Dendritic cell treated with granulocyte-macrophage colony-stimulating factor and Interleukin-4, amounts not matched to agents 40 ng/mL and 50 ng/mL, for 4 days (primary cell): ENCODE data around the gene OTOGL.

Experiments used
- H3K27ac Mint-ChIP-seq: one replicate; pipeline ENCODE4 v1.8.0; 2022; ENCODE audit warnings: mild to moderate bottlenecking, mixed read lengths
- H3K27me3 Mint-ChIP-seq: one replicate; pipeline ENCODE4 v1.8.0; 2022; ENCODE audit warnings: mild to moderate bottlenecking, mixed read lengths
- H3K36me3 Mint-ChIP-seq: one replicate; pipeline ENCODE4 v1.8.0; 2022; ENCODE audit warnings: low read depth, mixed read lengths
- H3K4me1 Mint-ChIP-seq: one replicate; pipeline ENCODE4 v1.8.0; 2022; ENCODE audit warnings: low read depth, mixed read lengths
- H3K4me3 Mint-ChIP-seq: one replicate; pipeline ENCODE4 v1.8.0; 2022; ENCODE audit warnings: mild to moderate bottlenecking, moderate library complexity, mixed read lengths
- H3K9me3 Mint-ChIP-seq: one replicate; pipeline ENCODE4 v1.8.0; 2022; ENCODE audit warnings: mixed read lengths
- intact Hi-C: fragments of 100-400 bp; cut with micrococcal nuclease; formaldehyde crosslinking; loops from one replicate; pipeline ENCODE4 v1.15.0; 2022

OTOGL gene

DNA sequence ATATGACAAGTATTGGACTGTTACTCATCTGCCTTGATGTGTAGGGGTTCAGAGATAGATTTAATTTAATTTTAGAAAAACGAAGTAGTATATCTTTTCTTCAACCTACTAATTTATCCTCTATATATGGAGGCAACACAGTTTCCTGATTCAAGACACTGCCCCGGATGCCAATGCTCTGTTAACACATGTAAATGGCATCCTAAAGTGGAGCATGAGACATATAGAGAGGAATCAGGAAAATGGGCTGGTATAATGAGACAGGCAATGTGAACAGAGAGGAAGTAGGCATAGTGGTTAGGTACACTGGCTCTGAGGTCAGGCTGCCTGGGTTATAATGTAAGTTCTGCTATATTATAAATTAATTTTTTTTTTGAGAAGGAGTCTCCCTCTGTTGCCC, 85.6 kb downstream of the OTOGL start:
- H3K4me3 Mint-ChIP-seq, result no peak overlapping the region
- intact Hi-C loops, result loop anchor here (10.0 kb wide), 1 partner anchor 390 kb away; no protein-coding TSS in a partner anchor
- H3K27me3 Mint-ChIP-seq, result no peaks in the 10 kb centered on the region
- H3K4me1 Mint-ChIP-seq, result no peaks in the 10 kb centered on the region
- no peak overlapping the region for H3K27ac Mint-ChIP-seq
- H3K9me3 Mint-ChIP-seq, result no peaks in the 10 kb centered on the region
- no peaks in the 10 kb centered on the region for H3K36me3 Mint-ChIP-seq

DNA sequence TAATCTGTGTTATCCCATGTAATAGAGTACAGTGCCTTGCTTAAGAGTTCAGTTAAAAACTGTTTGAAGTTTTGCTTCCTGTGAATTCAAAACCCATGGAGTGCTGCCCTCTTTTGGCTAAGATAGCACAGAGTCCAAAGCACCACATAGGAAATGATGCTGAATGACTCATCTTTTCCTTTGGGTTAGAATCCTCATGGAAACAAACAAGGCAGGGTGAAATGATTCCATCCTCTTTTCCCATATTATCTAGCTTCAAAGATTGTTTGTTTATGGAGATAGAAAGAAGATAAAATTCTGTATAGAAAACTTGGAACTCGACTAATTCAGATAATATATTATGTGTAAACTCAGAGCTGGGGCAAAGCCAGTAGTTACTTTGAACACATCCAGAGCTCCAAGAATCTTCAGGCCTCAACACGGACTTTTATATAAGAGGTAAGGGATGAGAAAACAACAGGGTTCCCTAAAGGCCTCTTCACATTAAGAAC, 87.4 kb downstream of the OTOGL start:
- H3K36me3 Mint-ChIP-seq, result no peaks in the 10 kb centered on the region
- no peak overlapping the region for H3K4me3 Mint-ChIP-seq
- H3K9me3 Mint-ChIP-seq, result no peaks in the 10 kb centered on the region
- H3K27me3 Mint-ChIP-seq, result no peaks in the 10 kb centered on the region
- intact Hi-C loops, result loop anchor here (2.0 to 10.0 kb wide), 2 partner anchors 392 to 632 kb away; no protein-coding TSS in a partner anchor
- H3K27ac Mint-ChIP-seq, result no peak overlapping the region
- no peaks in the 10 kb centered on the region for H3K4me1 Mint-ChIP-seq

DNA sequence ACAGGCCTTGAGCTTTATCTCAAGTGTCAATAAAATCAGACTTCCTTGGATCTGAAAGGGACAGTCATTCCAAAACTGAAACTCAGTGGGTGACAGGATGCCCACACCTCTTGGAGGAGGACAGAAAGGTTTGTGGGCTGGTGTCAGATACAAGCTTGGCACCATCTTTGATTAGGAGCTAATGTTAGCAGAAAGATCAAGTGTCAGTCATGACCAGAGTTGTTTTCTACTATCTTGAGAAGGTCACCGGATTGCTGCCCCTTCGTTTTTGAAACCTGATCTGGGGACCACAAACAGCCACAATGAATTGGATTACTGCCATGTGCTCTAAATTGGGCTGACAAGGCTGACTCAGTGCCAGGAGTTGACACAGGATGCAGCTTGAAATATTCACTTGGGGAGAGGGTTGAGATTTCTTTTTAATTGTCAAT, 88.3 kb downstream of the OTOGL start:
- intact Hi-C loops, result loop anchor here (2.0 to 10.0 kb wide), 2 partner anchors 393 to 633 kb away; no protein-coding TSS in a partner anchor
- H3K27ac Mint-ChIP-seq, result no peak overlapping the region
- H3K27me3 Mint-ChIP-seq, result no peaks in the 10 kb centered on the region
- no peaks in the 10 kb centered on the region for H3K4me1 Mint-ChIP-seq
- no peaks in the 10 kb centered on the region for H3K36me3 Mint-ChIP-seq
- H3K4me3 Mint-ChIP-seq, result no peak overlapping the region
- H3K9me3 Mint-ChIP-seq, result no peaks in the 10 kb centered on the region

DNA sequence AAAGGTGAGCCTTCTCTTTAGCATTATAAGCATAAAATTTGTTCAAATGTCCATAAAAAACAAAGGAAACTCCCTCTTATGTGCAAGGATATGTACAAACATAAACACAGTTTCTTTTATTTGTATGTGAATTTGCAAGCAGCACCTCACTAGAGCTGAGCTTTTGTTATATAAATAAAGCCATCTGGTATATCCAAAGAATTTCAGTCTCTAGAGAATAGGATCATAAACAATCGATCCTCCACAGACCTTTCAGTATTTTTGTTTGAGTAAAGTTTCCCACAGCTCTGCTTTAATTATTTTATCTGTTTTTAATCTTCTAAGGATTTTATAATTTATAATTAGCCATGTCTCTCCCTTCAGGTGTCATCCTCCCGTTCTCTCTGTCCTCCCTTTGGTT, 89.2 kb downstream of the OTOGL start:
- H3K27ac Mint-ChIP-seq, result no peak overlapping the region
- intact Hi-C loops, result loop anchor here (10.0 kb wide), 1 partner anchor 394 kb away; no protein-coding TSS in a partner anchor

DNA sequence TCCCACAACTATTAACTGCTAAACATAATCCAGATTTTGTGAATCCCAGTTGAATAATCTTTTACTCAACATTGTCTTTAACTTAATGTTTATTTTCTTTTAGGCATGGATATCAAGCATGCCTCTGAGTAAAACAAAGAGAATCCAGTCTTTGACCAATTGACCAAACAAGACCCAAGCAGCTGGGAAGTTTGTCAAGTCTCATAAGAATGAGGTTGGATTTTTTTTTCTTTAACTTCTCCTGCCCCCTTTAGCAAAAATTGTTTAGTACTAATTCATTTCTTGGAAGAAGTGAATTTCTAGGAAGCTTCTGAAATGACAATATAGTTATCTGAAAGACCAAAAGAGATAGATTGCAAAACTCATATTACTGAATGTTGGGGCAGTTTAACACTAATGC, 89.9 kb downstream of the OTOGL start:
- no peaks in the 10 kb centered on the region for H3K9me3 Mint-ChIP-seq
- H3K4me1 Mint-ChIP-seq, result no peaks in the 10 kb centered on the region
- no peak overlapping the region for H3K27ac Mint-ChIP-seq
- no peaks in the 10 kb centered on the region for H3K27me3 Mint-ChIP-seq
- no peak overlapping the region for H3K4me3 Mint-ChIP-seq
- H3K36me3 Mint-ChIP-seq, result no peaks in the 10 kb centered on the region
- intact Hi-C loops, result loop anchor here (10.0 kb wide), 1 partner anchor 394 kb away; no protein-coding TSS in a partner anchor

More for the DNA sequence above, 89.2 kb downstream of the OTOGL start:
- Mint-ChIP-seq H3K4me3 (no peak overlapping the region), H3K4me1 (no peaks in the 10 kb centered on the region), H3K9me3 (no peaks in the 10 kb centered on the region), H3K36me3 (no peaks in the 10 kb centered on the region), H3K27me3 (no peaks in the 10 kb centered on the region)

DNA sequence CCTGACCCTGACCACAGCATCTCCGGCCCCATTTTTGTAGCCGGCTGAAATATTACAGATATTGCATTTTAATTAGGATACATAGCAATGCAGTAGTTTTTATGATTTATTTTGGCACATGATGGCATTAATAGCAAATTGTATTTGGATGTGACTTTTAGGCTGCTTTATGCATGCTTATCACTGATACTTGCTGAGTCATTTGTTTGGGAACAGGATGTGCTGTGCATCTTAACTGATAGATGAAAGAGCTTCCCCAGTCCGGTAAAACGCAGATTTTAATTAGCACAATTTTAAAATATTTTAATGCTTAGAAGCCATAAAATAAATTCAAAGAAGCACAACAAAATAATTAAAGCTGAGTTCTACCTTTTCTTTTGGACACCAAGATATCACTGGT, 90.7 kb downstream of the OTOGL start:
- Mint-ChIP-seq H3K36me3 (no peaks in the 10 kb centered on the region), H3K27ac (no peak overlapping the region), H3K9me3 (no peaks in the 10 kb centered on the region), H3K27me3 (no peaks in the 10 kb centered on the region), H3K4me1 (no peaks in the 10 kb centered on the region), H3K4me3 (no peak overlapping the region)
- intact Hi-C loops, result no loop called here

DNA sequence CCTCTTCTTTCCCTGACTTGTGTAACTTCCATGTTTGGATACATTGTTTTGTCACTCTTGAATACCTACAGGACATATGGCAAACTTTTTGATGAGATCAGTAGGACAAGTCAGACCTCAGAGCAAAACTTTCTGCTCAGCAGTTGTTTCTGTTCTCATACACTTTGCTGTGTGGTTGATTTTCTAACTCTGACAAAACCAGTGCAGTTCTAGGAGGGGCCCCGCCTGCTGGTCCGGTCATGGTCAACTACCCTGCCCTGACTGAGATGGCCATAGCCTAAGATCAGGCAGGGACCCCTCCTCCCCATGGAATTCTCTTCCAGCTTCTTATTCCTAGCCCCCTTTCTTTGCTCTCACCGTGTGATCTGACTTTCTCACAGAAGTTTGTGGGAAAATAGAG, 92.8 kb downstream of the OTOGL start:
- Mint-ChIP-seq H3K36me3 (no peaks in the 10 kb centered on the region), H3K4me3 (no peak overlapping the region), H3K4me1 (no peaks in the 10 kb centered on the region), H3K27ac (no peak overlapping the region), H3K9me3 (no peaks in the 10 kb centered on the region), H3K27me3 (no peaks in the 10 kb centered on the region)
- intact Hi-C loops, result no loop called here

DNA sequence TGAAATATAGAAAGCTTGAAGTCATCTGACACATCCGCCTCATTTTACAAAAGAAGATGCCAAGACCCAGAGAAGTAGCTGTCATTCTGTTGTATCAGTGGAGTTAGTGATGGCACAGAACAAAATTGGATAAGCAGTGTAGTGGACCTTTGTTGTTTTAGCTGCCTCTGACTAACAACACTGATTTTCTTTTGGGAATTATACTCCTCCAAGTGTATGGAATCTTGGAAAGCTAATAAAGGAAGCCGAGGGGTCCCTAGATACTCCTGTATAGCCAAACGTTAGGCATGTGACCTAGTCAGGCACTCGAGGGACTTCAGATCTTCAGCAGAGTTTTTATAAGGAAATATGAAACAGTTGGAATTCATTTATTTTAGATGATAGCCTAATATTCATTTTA, 94.5 kb downstream of the OTOGL start:
- no peak overlapping the region for H3K4me3 Mint-ChIP-seq
- no peaks in the 10 kb centered on the region for H3K4me1 Mint-ChIP-seq
- H3K27ac Mint-ChIP-seq, result no peak overlapping the region
- no peaks in the 10 kb centered on the region for H3K27me3 Mint-ChIP-seq
- H3K9me3 Mint-ChIP-seq, result no peaks in the 10 kb centered on the region
- no peaks in the 10 kb centered on the region for H3K36me3 Mint-ChIP-seq
- intact Hi-C loops, result no loop called here

DNA sequence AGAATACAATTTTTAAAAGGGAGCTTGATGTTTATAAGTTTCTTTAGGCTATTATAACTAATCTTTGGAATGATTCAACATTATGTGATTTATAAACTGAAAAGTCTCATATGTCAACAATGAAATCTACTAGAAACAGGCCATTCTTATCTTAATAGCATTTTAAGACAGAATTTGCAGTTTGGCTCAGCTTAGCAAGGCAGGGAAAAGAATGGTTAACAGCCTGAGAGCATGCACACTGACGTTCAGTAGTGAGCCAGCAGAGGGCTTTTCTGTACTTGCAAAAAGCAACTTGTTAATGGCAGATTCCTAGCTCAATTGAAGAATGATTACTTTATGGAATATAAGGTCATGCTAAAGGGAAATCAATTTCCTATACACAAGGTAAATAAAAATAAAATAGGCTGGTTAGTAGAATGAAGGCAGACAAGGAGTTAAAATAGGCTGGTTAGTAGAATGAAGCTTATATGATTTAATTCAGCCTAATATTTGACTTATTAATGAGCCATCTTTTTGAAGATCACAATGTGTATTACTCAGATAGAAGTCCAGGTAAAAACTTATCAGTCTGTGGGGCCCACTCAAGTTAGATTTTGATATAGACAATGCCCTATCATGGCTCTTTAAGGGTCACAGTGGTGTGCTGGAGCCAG, 95.9 kb downstream of the OTOGL start:
- Mint-ChIP-seq H3K36me3 (no peaks in the 10 kb centered on the region), H3K4me3 (no peak overlapping the region), H3K4me1 (no peaks in the 10 kb centered on the region), H3K27me3 (no peaks in the 10 kb centered on the region), H3K27ac (no peak overlapping the region), H3K9me3 (no peaks in the 10 kb centered on the region)
- intact Hi-C loops, result no loop called here

DNA sequence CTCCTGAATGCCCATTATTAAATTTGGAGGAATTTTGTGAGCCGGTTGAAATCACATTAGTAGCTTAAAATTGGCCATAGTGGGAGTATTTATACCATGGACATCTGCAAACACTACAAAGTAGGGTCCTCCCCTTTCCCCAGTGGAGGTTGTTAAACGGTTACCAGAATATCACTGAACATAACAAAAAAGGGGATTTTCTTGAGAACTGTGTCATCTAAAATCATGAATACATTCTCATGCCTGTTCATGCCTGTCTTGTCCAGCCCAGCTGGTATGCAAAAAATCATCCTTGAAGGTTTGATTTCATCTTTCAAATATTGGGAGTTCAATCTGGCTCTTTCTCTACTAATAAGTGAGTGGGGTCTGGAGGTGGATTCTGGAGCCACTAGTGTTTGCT, 96.4 kb downstream of the OTOGL start:
- no peaks in the 10 kb centered on the region for H3K4me1 Mint-ChIP-seq

DNA sequence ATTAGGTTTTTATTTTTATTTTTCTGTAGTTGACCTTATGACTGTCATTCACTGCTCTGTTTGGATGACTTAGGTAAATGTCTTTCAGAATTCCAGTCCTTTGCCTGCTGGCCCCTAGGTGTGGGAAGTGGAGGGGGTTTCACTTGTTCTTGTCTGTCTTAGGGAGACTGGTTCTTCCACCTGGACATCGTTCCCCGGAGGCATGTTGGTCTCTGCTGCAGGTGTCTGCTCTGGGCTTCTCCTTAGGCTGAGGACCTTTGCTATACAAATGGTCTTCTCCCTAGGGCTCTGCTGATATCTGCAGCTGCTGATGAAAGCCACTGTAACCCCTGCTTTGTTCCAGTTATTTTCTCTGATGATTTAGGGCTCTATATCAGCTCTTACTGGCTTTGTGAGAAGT, 97.1 kb downstream of the OTOGL start:
- Mint-ChIP-seq H3K27me3 (no peaks in the 10 kb centered on the region), H3K36me3 (no peaks in the 10 kb centered on the region), H3K4me1 (no peaks in the 10 kb centered on the region), H3K27ac (no peak overlapping the region), H3K9me3 (no peaks in the 10 kb centered on the region), H3K4me3 (no peak overlapping the region)
- intact Hi-C loops, result no loop called here

More for the DNA sequence above, 96.4 kb downstream of the OTOGL start:
- H3K27me3 Mint-ChIP-seq, result no peaks in the 10 kb centered on the region
- H3K27ac Mint-ChIP-seq, result no peak overlapping the region
- H3K4me3 Mint-ChIP-seq, result no peak overlapping the region
- intact Hi-C loops, result no loop called here
- H3K9me3 Mint-ChIP-seq, result no peaks in the 10 kb centered on the region
- no peaks in the 10 kb centered on the region for H3K36me3 Mint-ChIP-seq

DNA sequence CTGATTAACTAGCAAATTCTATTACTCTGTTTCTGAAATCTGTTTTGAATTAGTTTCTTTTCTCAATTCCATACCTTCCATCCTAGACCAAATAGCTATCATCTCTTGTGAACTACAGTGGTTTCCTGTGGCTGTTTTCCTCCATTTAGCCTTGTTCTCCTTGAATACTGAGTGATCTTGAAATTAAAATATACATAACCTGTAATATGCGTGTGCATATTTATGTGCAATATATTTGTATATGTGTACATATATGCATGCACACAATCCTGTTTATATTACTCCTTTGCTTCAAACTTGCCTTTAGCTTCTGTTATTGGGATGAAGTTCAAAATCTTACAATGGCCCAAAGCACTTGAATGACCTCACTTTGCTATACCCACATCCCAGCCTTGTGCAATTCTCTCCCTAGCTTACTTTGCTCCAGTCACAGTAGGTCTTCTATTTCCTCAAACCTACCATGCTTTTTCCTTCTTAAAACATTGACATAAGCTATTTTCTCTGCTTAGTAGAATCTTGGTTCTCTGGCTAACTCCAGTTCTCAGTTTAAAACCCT, 99.5 kb downstream of the OTOGL start:
- no peaks in the 10 kb centered on the region for H3K36me3 Mint-ChIP-seq
- H3K9me3 Mint-ChIP-seq, result no peaks in the 10 kb centered on the region
- intact Hi-C loops, result no loop called here
- no peak overlapping the region for H3K4me3 Mint-ChIP-seq
- no peaks in the 10 kb centered on the region for H3K27me3 Mint-ChIP-seq
- H3K27ac Mint-ChIP-seq, result no peak overlapping the region
- H3K4me1 Mint-ChIP-seq, result no peaks in the 10 kb centered on the region

DNA sequence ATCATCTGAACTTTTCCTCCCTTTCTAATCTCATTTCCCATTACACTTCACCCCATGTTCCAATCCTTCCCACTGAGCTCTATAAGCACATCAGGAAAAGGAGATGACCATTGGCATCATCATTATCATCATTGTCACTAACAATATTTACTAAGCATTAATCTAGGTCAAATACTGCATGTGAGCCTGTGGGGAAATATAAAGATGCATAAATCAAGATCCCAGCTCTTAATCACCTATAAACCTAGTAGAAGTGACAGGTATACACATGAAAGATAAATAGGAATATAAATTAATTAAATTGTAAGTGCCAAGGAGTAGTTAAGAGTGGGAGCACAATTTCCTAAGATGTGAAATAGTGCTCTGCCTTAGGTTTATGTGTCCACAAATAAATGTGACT, 100.6 kb downstream of the OTOGL start:
- intact Hi-C loops, result no loop called here
- no peaks in the 10 kb centered on the region for H3K36me3 Mint-ChIP-seq
- no peaks in the 10 kb centered on the region for H3K9me3 Mint-ChIP-seq

DNA sequence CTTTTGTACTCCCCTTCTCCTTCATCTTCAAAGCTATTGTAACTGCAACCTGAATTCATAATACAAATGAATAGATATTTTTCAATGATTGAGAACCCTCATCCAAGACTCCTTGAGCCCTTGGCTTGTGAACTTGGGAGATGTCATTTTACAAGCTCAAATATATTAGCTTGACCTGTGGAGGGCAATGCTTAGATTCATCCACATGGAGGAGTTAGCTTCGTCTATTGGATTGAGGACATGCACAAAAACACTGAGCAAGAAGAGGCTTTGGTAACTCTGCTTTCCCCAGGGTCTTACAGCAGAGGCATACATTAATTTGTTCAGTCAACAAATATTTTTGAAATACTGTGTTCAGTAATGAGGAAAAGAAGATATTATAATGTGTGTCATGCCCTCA, 101.1 kb downstream of the OTOGL start:
- Mint-ChIP-seq H3K27ac (no peak overlapping the region), H3K9me3 (no peaks in the 10 kb centered on the region), H3K36me3 (no peaks in the 10 kb centered on the region), H3K4me1 (no peaks in the 10 kb centered on the region), H3K4me3 (no peak overlapping the region), H3K27me3 (no peaks in the 10 kb centered on the region)
- intact Hi-C loops, result no loop called here

More for the DNA sequence above, 100.6 kb downstream of the OTOGL start:
- no peak overlapping the region for H3K4me3 Mint-ChIP-seq
- no peaks in the 10 kb centered on the region for H3K27me3 Mint-ChIP-seq
- H3K27ac Mint-ChIP-seq, result no peak overlapping the region
- H3K4me1 Mint-ChIP-seq, result no peaks in the 10 kb centered on the region
